NCI-H226 (cell line): ENCODE measurements around the gene PODN.

Source experiments
- DNase-seq: peaks from one replicate; pipeline ENCODE4 v3.0.0-alpha.2; 2015

Gene PODN

DNA sequence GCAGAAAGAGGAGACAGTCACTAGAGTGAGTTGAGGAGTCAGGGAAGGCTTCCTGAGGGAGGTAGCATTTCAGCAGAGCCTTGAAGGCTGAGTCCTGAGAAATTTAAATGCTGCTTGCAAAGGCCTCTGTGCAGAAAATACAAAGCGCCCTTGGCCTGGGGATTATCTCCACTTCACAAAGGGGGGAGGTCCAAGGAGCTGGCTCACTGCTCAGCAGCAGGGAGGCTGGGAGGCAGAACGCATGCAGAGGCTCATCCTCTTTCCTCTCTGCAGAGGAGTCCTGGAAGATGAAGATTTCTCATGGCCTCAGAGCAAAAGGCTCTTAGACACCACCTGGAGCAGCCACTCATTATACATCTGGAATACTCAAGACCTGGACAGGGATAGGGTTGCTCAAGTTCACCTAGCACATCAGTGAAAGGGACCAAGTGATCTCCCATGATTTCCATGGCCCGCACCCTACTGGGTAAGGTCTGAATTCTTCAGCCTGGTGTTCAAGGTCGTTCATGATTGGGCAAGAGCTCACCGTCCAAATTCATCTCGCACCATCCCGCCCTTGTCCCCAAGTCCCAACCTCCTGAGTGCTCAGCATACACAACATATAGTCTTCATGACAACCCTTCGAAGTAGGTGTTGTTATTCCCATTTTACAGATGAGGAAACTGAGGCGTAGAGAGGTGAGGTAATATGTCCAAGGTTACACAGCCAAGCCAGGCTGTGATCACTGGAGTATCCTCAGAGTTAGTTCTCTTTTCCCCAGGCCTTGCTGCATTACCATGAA lies 71.4 kb downstream of the PODN start:
- no peak for DNase-seq

DNA sequence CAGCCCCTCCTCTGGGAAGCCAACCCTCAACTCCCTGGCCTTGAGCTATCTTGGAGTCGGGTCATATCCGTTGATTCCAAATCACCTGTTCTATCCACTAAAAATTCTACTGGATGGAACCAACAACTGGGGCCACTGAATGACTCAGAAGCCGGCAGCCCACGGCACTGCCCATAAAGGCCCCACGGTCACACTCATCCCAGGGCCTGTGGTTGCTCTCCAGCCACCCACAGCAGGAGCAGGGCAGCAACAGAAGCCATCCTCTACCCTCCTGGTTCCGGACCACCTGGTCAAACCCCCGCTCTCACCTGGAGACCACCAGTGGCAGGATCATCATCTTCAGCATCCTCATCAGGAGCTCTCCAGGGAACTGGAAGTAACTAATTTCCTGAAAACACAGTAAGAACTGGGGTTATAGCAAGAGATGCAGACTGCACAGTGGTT lies 72.1 kb downstream of the PODN start:
- DNase-seq: no peak
